HCT116 (cell line): ENCODE measurements around the gene COL5A1. TPM values are rescaled to one million over a fixed set of nuclear protein-coding genes. Genes with fewer than 3 reads are reported as not detected.

Experiments
- ATAC-seq: fragments of 200-7000 bp; cut with Tn5 transposase; 2 replicates; pipeline ENCODE4 v1.9.1; 2020; ENCODE audit warnings: mild to moderate bottlenecking, moderate library complexity
- BruUV-seq: library from RNA; stranded (reverse); fragments of 400-500 nt; replicated peaks from 2 replicates; lab custom pipeline; 2021; lab: Mats Ljungman, UMichigan
- CTCF ChIA-PET: fragments of 300-600 bp; sonication (Branson Sonifier 250); formaldehyde crosslinking; loops from one replicate; lab custom pipeline; 2021; ENCODE audit warnings: antibody characterized with exemption; lab: Charles Lee
- POLR2A ChIA-PET: fragments of 300-600, 350-600 bp; sonication (Branson Sonifier 250); formaldehyde crosslinking; loops from one replicate; lab custom pipeline; 2021; ENCODE audit warnings: antibody characterized with exemption; lab: Charles Lee
- RAD21 ChIA-PET, 2 experiments: fragments of 300-600 bp; sonication (Branson Sonifier 250); formaldehyde crosslinking; loops; one replicate each; lab custom pipeline; 2023; ENCODE audit warnings: low total read pairs in 2 of 2; ENCODE audit not compliant: uncharacterized antibody in 2 of 2, unreplicated experiment in 2 of 2, low non-redundant PET in 1 of 2; lab: Charles Lee
- DNase-seq: peaks from one replicate; pipeline ENCODE4 v3.0.0-alpha.2; 2010; ENCODE audit warnings: low read depth, low spot score
- H2AFZ ChIP-seq: fragments of 200-600 bp; shearing (Covaris generic), sonication (generic); 2 replicates; pipeline ENCODE4 v1.6.1; 2017; ENCODE audit warnings: low read depth, mixed run types, mixed read lengths, antibody characterized with exemption, low read length; ENCODE audit not compliant: poor library complexity, severe bottlenecking
- H3K27ac ChIP-seq: 2 replicates; pipeline ENCODE4 v1.5.1; 2012; ENCODE audit warnings: low read depth, low read length
- H3K27me3 ChIP-seq: fragments of 200-600 bp; sonication (generic); 2 replicates; pipeline ENCODE4 v1.6.1; 2016; ENCODE audit warnings: mixed run types, low read length, mixed read lengths; ENCODE audit not compliant: insufficient read depth
- H3K36me3 ChIP-seq, 2 experiments: fragments of 200-500 bp in 1 of 2; fragments of 200-600 bp in 1 of 2; sonication (Bioruptor generic) in 1 of 2; sonication (generic) in 1 of 2; 2 replicates each; pipeline versions ENCODE4 v1.5.1 to v1.6.1; 2014 to 2016; ENCODE audit warnings: low read length in 2 of 2, inconsistent platforms in 1 of 2, mixed read lengths in 1 of 2, mixed run types in 1 of 2; ENCODE audit not compliant: insufficient read depth in 2 of 2, control insufficient read depth in 1 of 2
- H3K4me1 ChIP-seq, 2 experiments: fragments of 200-600 bp in 1 of 2; sonication (generic) in 1 of 2; 2 replicates each; pipeline versions ENCODE4 v1.5.1 to v1.6.1; 2012 to 2017; ENCODE audit warnings: low read length in 2 of 2, inconsistent platforms in 1 of 2, mild to moderate bottlenecking in 1 of 2, mixed read lengths in 1 of 2, mixed run types in 1 of 2, moderate library complexity in 1 of 2; ENCODE audit not compliant: insufficient read depth in 2 of 2, control insufficient read depth in 1 of 2
- H3K4me2 ChIP-seq: fragments of 200-600 bp; sonication (generic); 2 replicates; pipeline ENCODE4 v1.6.1; 2017; ENCODE audit warnings: mixed run types, low read length, mixed read lengths
- H3K4me3 ChIP-seq, 2 experiments: fragments of 200-600 bp in 1 of 2; sonication (generic) in 1 of 2; replicated peaks in 1 of 2; 2 replicates each; pipeline ENCODE4 v1.5.1; 2011 to 2016; ENCODE audit warnings: low read length in 2 of 2, control low read depth in 1 of 2, low read depth in 1 of 2, mild to moderate bottlenecking in 1 of 2, mixed read lengths in 1 of 2, mixed run types in 1 of 2
- H3K79me2 ChIP-seq: fragments of 200-600 bp; sonication (generic); 2 replicates; pipeline ENCODE4 v1.6.1; 2017; ENCODE audit warnings: mild to moderate bottlenecking, mixed run types, low read length, moderate library complexity, mixed read lengths; ENCODE audit not compliant: insufficient read depth
- H3K9ac ChIP-seq: fragments of 200-600 bp; sonication (generic); 2 replicates; pipeline ENCODE4 v1.6.1; 2016; ENCODE audit warnings: low read length, mixed read lengths
- H3K9me2 ChIP-seq: fragments of 200-600 bp; sonication (generic), shearing (Covaris generic); 2 replicates; pipeline ENCODE4 v1.6.1; 2017; ENCODE audit warnings: mixed run types, mild to moderate bottlenecking, moderate library complexity; ENCODE audit not compliant: insufficient read depth
- H3K9me3 ChIP-seq, 2 experiments: fragments of 200-500 bp in 1 of 2; fragments of 200-600 bp in 1 of 2; sonication (Bioruptor generic) in 1 of 2; sonication (generic) in 1 of 2; 2 replicates each; pipeline ENCODE4 v1.6.1; 2014 to 2017; ENCODE audit warnings: low read length in 2 of 2, mixed read lengths in 2 of 2, inconsistent platforms in 1 of 2, low read depth in 1 of 2, mild to moderate bottlenecking in 1 of 2, mixed run types in 1 of 2, moderate library complexity in 1 of 2; ENCODE audit not compliant: control insufficient read depth in 1 of 2, insufficient read depth in 1 of 2
- H4K20me1 ChIP-seq: fragments of 200-600 bp; sonication (generic), shearing (Covaris generic); 2 replicates; pipeline ENCODE4 v1.6.1; 2017; ENCODE audit warnings: mixed run types, mild to moderate bottlenecking, moderate library complexity; ENCODE audit not compliant: insufficient read depth
- CBX3 ChIP-seq: IDR thresholded peaks from 2 replicates; pipeline ENCODE4 v1.6.1; 2012; ENCODE audit warnings: low read depth
- ELF1 ChIP-seq: IDR thresholded peaks from 2 replicates; pipeline ENCODE4 v1.6.1; 2012; ENCODE audit warnings: low read depth, borderline replicate concordance
- EZH2 ChIP-seq: fragments of 200-600 bp; sonication (generic); IDR thresholded peaks from 2 replicates; pipeline ENCODE4 v1.6.1; 2017; ENCODE audit warnings: antibody characterized with exemption, mixed run types
- POLR2A ChIP-seq: IDR thresholded peaks from 2 replicates; pipeline ENCODE4 v1.7.0; 2011; ENCODE audit warnings: borderline replicate concordance; ENCODE audit not compliant: insufficient read depth, insufficient read length; ENCODE audit errors: extremely low read depth
- RAD21 ChIP-seq: IDR thresholded peaks from 2 replicates; pipeline ENCODE4 v1.6.1; 2012; ENCODE audit warnings: low read depth, mild to moderate bottlenecking
- SIN3A ChIP-seq: IDR thresholded peaks from 2 replicates; pipeline ENCODE4 v1.6.1; 2012; ENCODE audit warnings: low read depth
- SP1 ChIP-seq: IDR thresholded peaks from 2 replicates; pipeline ENCODE4 v1.6.1; 2012; ENCODE audit warnings: low read depth
- TCF7L2 ChIP-seq: IDR thresholded peaks from 2 replicates; pipeline ENCODE4 v1.7.0; 2011; ENCODE audit warnings: borderline replicate concordance, inconsistent platforms; ENCODE audit not compliant: insufficient read depth, insufficient read length; ENCODE audit errors: extremely low read depth
- YY1 ChIP-seq: IDR thresholded peaks from 2 replicates; pipeline ENCODE4 v1.6.1; 2011; ENCODE audit warnings: low read length, low read depth, moderate library complexity, mild to moderate bottlenecking; ENCODE audit not compliant: insufficient replicate concordance; ENCODE audit errors: extremely low read depth
- intact Hi-C: fragments of 100-400 bp; cut with micrococcal nuclease; formaldehyde crosslinking; loops from 2 replicates; pipeline ENCODE4 v1.10.0; 2022
- total RNA-seq: library from RNA; stranded (reverse); gene quantifications from one replicate; pipeline ENCODE4 v1.2.1, GENCODE V29; 2021; ENCODE audit not compliant: unreplicated experiment
- TF ChIP-seq, protein P1 (sequence below), 3 experiments: fragments of 200-600 bp in 1 of 3; sonication (generic) in 1 of 3; IDR thresholded peaks in 2 of 3; conservative IDR thresholded peaks in 1 of 3; 2 replicates each; pipeline ENCODE4 v1.5.1; 2012 to 2017; ENCODE audit warnings: low read depth in 2 of 3, low read length in 2 of 3, antibody characterized with exemption in 1 of 3, borderline replicate concordance in 1 of 3, control low read depth in 1 of 3, mild to moderate bottlenecking in 1 of 3, mixed read lengths in 1 of 3, mixed run types in 1 of 3, moderate library complexity in 1 of 3; ENCODE audit not compliant: insufficient read depth in 1 of 3
- TF ChIP-seq, protein P2 (sequence below): IDR thresholded peaks from 2 replicates; pipeline ENCODE4 v1.6.1; 2012
- TF ChIP-seq, protein P3 (sequence below): IDR thresholded peaks from 2 replicates; pipeline ENCODE4 v1.6.1; 2012; ENCODE audit warnings: low read depth

The COL5A1 gene
- total RNA-seq, 1 experiment from 2014 or later, result 0.30 TPM

DNA sequence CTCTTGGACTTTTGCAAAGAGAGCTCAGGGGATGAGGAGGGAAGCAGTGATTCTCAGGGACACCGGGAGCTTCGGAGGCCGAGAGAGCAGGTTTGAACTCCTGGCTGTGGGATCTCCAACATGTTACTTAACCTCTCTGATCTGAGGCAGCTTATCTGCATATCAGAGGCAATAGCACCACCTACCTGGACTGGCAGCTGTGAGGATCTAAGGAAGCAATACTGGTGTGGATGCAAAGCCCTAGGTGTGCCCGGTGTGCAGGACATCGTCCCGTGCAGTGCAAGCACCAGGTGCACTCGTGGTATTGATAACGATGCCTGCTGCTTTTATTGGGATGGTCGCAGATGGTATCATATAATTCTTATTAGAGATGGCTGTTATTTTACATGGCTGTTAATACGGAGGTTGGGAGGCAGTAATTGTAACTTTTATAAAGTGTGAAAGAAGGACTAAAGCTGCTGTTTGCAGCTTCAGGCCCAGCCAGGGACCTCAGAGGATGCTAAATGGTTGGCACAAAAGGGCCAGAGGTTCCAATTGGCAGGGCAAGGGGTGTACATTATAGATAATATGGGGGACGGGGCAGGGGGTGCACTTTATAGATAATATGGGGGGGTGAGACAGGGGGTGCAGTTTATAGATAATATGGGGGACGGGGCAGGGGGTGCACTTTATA lies 14.9 kb downstream of the COL5A1 start:
- no peak overlapping the region for H3K4me2 ChIP-seq
- H3K9me3 ChIP-seq, result peaks cover 7 to 15% of the 10 kb centered on the region in 2 experiments; a peak in 2 of 4 replicates
- no peaks in the 10 kb centered on the region for H3K9me2 ChIP-seq
- ATAC-seq, result peak; percentile 86
- no peaks in the 10 kb centered on the region for H3K36me3 ChIP-seq
- BruUV-seq, result no TSS peak
- no peak overlapping the region for H3K9ac ChIP-seq
- H3K4me1 ChIP-seq, result no peaks in the 10 kb centered on the region
- H3K4me3 ChIP-seq, result no peak overlapping the region
- H4K20me1 ChIP-seq, result no peaks in the 10 kb centered on the region
- CTCF ChIA-PET, result interaction anchor here (0.5 to 1.8 kb wide), 3 partner anchors 9 to 631 kb away, joined by 3 to 13 read pairs (median 4); partner anchors contain the start of gene BRD3OS
- TF ChIP-seq CBX3, result peak; percentile 51; the same call in 1 of the 2 replicates
- no peak for TF ChIP-seq EZH2
- peak; percentile 78 for TF ChIP-seq RAD21
- TF ChIP-seq, protein P1, sequence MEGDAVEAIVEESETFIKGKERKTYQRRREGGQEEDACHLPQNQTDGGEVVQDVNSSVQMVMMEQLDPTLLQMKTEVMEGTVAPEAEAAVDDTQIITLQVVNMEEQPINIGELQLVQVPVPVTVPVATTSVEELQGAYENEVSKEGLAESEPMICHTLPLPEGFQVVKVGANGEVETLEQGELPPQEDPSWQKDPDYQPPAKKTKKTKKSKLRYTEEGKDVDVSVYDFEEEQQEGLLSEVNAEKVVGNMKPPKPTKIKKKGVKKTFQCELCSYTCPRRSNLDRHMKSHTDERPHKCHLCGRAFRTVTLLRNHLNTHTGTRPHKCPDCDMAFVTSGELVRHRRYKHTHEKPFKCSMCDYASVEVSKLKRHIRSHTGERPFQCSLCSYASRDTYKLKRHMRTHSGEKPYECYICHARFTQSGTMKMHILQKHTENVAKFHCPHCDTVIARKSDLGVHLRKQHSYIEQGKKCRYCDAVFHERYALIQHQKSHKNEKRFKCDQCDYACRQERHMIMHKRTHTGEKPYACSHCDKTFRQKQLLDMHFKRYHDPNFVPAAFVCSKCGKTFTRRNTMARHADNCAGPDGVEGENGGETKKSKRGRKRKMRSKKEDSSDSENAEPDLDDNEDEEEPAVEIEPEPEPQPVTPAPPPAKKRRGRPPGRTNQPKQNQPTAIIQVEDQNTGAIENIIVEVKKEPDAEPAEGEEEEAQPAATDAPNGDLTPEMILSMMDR (IDR thresholded peaks at IDR 0.05 in 2 of 3, conservative IDR thresholded peaks at IDR 0.05 in 1 of 3; ENCODE audit: borderline replicate concordance in 1 of 3, insufficient read depth in 1 of 3, low read depth in 2 of 3, low read length in 2 of 3), result peak; percentile 21 to 51 (median 32); a peak in 3 of 6 replicates
- POLR2A ChIA-PET, result no interaction called here
- H3K27ac ChIP-seq, result no peak overlapping the region
- peak; percentile 31 for DNase-seq
- no peaks in the 10 kb centered on the region for H3K79me2 ChIP-seq
- H2AFZ ChIP-seq, result peak overlapping the region; percentile 9
- H3K27me3 ChIP-seq, result no peaks in the 10 kb centered on the region
- intact Hi-C loops, result loop anchor here (1.0 kb wide), 1 partner anchor 207 kb away; no protein-coding TSS in a partner anchor
- RAD21 ChIA-PET, result no interaction called here

DNA sequence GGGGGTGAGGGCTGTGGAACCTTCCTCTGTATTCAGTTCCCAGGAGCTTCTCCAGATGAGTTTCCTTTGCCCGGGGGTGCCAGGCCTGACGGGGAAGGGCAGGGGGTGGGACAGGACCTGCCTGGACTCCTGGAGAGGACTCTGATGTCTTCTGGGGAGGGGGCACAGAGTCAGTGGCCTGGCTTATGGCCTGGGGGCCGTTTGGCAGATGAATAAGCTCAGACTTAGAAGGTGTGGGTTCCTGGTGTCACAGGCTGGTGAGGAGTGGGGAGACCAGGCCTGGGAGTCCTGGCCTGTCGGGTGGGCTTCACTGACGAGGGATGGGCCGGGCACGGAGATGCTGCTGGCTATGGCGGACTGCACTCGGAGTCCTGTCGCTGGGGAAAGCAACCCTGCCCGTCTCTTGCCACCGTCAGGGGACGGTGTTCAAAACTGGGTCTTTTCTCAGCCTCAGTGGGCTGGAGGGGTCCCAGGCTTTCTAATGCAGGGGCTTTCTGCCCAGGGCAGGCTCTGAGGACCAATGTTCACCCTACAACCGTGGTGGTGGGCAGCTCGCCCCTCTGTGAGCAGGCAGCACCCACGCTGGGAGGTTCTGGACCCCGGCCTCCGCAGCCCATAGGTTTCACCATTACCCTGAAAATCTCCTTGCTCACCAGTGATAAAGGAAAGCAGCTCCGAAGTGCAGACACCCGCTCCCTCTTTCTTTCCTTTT lies 16.2 kb downstream of the COL5A1 start:
- no peaks in the 10 kb centered on the region for H4K20me1 ChIP-seq
- no peak for ATAC-seq
- no peak overlapping the region for H3K27ac ChIP-seq
- H3K27me3 ChIP-seq, result no peaks in the 10 kb centered on the region
- no peaks in the 10 kb centered on the region for H3K4me1 ChIP-seq
- no peak overlapping the region for H2AFZ ChIP-seq
- no peak for DNase-seq
- H3K79me2 ChIP-seq, result no peaks in the 10 kb centered on the region
- CTCF ChIA-PET, result no interaction called here
- H3K9ac ChIP-seq, result no peak overlapping the region
- BruUV-seq, result no TSS peak
- RAD21 ChIA-PET, result no interaction called here
- H3K4me3 ChIP-seq, result no peak overlapping the region
- H3K9me3 ChIP-seq, result peaks cover 7 to 15% of the 10 kb centered on the region in 2 experiments; a peak in 2 of 4 replicates
- no peaks in the 10 kb centered on the region for H3K9me2 ChIP-seq
- no peak overlapping the region for H3K4me2 ChIP-seq
- H3K36me3 ChIP-seq, result no peaks in the 10 kb centered on the region
- POLR2A ChIA-PET, result no interaction called here
- intact Hi-C loops, result no loop called here
- no peak for TF ChIP-seq SIN3A
- TF ChIP-seq POLR2A, result no peak
- TF ChIP-seq CBX3, result no peak
- TF ChIP-seq, protein P2, sequence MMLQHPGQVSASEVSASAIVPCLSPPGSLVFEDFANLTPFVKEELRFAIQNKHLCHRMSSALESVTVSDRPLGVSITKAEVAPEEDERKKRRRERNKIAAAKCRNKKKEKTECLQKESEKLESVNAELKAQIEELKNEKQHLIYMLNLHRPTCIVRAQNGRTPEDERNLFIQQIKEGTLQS, result no peak
- no peak for TF ChIP-seq YY1
- TF ChIP-seq ELF1, result no peak
- TF ChIP-seq SP1, result no peak
- no peak for TF ChIP-seq TCF7L2
- TF ChIP-seq, protein P3, sequence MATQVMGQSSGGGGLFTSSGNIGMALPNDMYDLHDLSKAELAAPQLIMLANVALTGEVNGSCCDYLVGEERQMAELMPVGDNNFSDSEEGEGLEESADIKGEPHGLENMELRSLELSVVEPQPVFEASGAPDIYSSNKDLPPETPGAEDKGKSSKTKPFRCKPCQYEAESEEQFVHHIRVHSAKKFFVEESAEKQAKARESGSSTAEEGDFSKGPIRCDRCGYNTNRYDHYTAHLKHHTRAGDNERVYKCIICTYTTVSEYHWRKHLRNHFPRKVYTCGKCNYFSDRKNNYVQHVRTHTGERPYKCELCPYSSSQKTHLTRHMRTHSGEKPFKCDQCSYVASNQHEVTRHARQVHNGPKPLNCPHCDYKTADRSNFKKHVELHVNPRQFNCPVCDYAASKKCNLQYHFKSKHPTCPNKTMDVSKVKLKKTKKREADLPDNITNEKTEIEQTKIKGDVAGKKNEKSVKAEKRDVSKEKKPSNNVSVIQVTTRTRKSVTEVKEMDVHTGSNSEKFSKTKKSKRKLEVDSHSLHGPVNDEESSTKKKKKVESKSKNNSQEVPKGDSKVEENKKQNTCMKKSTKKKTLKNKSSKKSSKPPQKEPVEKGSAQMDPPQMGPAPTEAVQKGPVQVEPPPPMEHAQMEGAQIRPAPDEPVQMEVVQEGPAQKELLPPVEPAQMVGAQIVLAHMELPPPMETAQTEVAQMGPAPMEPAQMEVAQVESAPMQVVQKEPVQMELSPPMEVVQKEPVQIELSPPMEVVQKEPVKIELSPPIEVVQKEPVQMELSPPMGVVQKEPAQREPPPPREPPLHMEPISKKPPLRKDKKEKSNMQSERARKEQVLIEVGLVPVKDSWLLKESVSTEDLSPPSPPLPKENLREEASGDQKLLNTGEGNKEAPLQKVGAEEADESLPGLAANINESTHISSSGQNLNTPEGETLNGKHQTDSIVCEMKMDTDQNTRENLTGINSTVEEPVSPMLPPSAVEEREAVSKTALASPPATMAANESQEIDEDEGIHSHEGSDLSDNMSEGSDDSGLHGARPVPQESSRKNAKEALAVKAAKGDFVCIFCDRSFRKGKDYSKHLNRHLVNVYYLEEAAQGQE, result no peak
